NAMALWA (cell line): ENCODE measurements around the gene NF2.
A peak's percentile ranks its signal among the peaks of the same experiment; 100 is the strongest.

ENCODE experiments used
- DNase-seq: peaks from one replicate; pipeline ENCODE4 v3.0.0-alpha.2; 2015; ENCODE audit warnings: low spot score

The NF2 gene

DNA sequence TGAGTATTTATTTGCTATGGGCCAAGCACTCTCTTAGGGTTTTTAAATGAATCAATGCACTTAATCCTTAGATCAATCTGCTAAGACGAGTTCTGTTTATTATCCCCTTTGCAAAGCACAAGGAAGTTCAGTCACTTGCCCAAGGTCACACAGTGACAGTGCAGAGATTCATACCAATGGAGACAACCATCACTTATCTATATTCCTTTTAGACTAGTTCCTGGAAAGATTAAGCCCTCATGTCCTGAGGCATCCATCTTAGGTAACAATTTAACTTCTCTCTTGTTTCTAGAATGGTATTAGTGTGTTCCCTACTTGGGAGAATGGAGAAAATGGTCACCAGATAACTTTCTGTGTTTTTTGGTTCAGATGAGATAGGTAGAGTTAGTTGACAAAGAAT, 28.3 kb downstream of the NF2 start:
- DNase-seq = no peak

DNA sequence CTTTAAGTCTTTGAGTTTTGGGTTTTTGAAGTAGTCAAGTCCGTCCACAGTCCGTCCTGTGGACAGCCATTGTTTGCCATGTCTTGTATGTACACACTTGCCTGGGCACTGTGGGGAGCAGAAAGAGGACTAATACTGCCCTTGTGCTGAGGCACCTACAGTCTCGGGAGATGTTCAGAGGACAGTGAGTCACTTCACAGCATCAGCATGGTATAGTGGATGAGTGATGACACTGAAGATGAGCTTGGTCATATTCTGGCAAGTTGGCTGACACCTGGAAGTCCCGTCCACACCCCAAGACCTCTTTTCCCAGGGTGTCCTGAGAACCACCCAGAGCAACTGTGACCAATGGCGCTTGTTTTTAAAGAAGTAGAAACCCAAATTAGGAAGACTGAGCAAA, 29.2 kb downstream of the NF2 start:
- no peak for DNase-seq

DNA sequence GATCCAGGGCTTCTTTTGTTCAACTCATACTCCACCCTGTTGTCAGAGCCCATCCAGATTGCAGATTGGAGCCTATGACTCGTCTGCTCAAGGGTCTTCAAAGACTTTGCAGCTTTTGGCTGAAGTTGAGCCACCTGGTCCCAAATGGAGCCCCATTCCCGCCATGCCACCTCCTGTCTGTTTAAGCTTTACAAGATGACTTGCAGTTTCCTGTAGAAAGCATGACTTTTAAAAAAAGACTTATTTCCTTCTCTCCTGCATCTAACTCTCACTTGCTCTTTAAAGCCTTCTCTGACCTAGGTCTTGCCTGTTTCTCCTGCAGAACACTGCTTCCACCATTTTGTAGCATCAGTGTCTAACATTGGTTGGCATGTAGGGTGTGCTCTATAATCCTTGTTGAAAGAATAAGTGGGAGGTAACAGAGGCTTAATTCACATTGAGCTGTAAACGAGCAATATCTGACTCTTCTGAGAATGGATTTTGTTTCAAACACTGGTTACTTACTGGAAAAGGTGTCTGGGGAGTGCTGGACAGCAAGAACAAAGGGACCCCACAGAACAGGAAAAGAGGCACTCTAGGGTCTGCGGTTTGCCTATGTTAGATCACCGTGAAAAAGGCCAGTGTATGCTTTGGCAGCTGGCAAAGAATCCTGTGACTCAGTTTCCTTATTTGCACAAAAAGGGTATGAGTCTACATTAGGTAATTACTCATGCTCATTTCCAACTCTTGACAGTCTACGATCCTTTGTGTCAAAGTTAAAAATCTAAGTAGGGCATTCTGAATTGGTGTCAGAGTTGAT, 30.3 kb downstream of the NF2 start:
- no peak for DNase-seq

DNA sequence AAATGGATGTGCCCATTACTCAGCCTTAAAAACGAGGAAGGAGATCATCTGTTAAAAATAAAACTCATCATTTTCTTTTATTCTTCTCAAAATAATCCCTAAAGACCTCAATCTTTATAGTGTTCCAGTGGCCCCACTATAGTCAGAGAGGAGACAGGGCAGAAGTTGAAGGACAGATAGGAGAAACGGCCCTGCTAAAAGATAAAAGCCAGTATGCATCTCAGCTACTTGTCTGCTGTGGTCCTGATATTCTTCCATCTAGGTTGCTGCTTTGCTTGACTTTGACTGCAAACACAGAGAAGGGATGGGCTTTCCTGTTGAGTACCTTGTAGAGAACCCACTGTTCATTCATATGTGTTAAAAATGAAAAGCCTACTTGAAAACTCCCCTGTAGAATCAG, 31.4 kb downstream of the NF2 start:
- no peak for DNase-seq

DNA sequence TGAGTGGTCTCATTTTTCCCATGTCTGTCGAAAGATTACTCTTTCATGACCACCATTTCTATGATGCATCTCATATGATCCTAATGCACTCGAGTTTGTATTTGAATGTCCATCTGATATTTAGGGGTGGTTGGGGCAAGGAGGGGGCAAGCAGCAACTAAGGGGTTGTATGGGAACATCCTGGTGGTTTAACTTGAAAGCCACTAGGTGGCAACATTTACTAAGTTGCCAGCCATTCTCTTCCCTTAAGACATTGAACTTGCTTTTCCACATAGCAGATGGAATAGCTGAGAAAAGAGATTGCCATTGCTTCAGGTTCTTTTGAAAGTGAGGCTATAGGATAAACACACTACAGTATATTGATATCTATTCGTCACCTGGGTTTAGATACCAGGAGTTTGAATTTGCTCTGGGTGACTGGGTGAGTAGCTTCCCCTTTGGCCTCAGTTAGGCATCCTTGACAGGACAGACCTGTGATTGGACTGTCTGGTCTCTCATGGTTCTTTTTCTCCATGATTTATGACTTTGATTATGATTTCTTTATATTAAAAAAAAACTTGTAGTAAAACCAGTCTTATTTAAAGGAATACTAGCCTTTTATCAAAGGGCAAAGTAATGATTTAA, 32.4 kb downstream of the NF2 start:
- DNase-seq = peak; percentile 54

DNA sequence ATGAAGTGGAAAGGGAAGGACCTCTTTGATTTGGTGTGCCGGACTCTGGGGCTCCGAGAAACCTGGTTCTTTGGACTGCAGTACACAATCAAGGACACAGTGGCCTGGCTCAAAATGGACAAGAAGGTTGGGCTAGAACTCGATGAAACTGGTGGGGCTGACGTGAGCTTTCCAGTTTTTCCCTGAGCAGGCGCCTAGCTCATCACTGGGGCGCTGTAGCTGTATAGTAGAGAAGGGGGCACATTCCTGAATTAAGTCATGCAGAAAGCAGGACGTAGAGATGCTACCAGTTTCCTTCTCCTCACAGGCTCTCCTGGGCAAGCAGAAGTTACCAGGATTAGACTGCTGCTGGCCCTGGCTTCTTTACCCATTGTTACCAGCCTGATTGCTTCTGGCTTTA, 33.3 kb downstream of the NF2 start:
- no peak for DNase-seq

DNA sequence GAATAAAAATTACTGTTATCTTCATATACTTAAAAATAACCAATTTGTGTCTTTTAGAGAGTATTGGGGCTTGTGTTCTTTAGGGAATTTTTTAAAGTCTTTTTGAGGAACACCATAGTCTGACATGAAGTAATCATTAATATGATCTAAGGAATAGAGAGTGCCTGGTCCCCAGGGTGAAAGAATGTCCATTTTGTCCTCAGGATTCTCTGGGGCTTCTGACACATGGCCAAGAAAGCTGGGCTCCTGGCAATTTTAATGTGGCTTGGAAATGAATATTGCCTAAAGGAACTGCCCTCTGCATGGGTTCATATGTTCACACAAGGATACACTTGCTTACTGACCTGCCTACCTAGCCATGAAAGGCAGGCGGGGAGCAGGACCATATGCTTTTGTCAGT, 33.7 kb downstream of the NF2 start:
- no peak for DNase-seq

DNA sequence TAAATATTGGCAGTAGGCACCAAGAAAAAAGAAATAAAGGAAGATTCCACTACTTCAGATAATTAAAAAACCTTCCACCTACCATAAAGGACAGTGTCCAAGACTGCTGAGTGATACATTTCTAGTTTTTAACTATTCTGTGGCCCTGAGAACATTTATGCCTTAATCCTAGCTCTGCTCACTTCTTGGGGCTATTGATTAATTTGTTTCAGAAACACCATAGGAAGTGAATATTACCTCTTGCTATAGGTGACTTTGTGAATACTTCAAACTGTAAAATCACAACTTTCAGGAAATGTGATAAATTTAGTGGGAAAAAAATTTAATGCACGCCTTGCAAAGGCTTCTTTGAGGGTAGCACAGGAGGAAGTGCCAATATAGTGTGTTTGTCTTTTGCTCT, 35.2 kb downstream of the NF2 start:
- no peak for DNase-seq

DNA sequence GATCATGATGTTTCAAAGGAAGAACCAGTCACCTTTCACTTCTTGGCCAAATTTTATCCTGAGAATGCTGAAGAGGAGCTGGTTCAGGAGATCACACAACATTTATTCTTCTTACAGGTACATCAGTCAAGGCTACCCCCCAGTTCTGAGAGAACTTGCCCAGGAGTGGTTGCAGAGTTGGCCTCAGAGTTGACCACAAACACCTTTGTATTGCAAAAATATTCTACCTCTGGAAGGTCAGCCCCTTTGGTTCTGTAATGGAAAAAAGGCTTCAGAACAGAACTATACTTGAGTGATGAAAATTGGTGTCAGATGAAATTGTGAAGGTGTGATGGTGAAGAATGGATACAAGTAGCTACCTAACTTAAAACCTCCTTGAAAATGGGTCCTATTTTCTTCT, 35.7 kb downstream of the NF2 start:
- no peak for DNase-seq

DNA sequence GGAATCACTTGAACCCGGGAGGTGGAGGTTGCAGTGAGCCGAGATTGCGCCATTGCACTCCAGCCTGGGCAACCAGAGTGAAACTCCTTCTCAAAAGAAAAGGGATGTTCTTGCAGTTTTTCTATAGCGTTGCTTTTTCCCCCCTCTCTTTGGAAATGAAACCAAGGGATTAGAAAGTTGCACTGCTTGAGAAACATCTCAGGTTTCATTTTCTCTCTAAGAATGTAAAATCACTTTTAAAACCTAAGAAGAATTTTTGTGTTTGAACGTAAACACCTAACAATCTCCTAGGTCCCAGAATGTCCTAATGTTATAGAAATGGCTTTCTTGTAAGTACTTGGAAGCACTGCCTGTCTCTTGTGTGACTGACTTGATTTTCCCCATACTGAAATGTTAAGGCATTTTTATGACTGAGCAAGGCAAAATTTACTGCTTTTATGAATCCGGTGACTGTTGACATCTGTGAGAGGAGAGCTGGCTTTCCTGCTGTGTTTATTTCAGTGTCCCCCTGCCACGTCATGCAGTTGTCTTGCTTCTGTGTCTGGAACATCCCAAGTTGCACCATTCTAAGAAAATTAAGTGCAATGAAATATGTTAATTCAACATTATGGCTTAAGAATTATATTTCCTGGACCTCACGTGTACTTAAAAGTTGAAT, 37.7 kb downstream of the NF2 start:
- no peak for DNase-seq

DNA sequence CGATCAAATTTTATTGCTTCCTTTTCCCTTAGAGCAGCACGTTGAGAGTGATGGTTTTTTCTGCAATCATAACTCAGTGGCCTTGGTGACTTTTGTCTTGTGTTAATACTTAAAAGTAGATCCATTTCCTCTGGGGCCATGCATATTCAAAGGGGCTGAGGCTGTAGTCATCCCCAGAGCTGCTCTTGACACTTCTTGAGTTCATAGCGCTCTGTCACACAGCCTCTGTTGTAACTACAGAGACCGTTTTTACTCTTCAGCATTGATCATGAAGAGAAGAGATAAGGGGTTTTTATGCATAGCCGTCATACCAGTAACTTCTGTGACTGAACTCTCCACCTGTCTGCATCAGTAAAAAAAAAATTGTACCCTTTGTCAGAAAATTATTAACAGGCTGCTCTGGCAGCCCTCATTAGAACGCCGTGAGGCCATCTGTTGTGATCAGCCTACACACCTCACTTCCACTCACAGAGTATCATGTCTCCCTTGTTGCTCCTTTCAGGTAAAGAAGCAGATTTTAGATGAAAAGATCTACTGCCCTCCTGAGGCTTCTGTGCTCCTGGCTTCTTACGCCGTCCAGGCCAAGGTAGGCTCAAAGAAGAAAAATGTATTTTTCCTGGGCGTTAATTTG, 38.4 kb downstream of the NF2 start:
- no peak for DNase-seq

DNA sequence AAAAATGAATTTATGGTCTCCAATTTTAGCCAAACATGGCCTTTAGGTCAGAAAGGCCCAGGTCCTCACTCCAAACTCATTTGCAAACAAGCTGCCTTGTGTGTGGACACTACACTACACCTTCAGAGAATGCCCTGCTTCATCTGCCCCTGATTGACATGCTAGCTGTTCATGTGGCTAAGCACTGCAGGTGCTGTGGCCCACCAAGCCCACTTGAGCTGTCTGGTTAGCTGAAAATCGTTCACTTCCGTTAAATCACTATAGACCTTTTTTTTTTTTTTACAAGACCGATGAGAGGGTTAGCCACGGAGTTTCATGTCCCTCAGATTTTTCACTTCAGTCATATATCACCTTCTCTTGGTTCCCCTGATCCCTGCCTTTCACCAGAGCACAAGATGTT, 39.3 kb downstream of the NF2 start:
- DNase-seq = no peak

DNA sequence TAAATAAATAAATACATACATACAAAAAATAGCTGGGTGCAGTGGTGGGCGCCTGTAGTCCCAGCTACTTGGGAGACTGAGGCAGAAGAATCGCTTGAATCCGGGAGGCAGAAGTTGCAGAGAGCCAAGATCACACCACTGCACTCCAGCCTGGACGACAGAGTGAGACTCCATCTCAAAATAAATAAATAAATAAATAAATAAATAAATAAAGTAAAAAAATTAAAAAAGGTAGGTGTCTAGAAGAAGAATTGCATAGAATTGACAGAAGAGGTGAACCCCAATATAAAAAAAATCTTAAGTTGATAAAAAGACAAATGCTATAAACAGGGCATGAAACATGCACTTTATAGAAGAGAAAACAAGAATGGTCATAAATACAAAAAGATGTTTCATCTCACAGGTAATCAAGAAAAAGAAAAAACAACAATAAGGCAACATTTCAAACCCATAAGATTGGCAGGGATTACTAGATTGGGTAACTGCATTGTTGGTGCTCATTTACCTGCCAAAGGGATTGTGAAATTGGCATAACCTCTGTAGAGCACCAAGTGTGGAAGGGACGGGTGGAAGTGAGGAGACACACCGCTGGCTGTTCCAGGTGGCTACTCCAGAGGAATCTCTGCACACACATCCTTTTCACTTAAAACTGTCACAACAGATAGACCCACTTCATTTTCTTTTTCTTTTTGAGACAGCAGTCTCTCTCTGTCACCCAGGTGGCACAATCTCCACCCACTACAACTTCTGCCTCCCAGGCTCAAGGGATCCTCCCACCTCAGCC, 44.7 kb downstream of the NF2 start:
- DNase-seq = no peak

DNA sequence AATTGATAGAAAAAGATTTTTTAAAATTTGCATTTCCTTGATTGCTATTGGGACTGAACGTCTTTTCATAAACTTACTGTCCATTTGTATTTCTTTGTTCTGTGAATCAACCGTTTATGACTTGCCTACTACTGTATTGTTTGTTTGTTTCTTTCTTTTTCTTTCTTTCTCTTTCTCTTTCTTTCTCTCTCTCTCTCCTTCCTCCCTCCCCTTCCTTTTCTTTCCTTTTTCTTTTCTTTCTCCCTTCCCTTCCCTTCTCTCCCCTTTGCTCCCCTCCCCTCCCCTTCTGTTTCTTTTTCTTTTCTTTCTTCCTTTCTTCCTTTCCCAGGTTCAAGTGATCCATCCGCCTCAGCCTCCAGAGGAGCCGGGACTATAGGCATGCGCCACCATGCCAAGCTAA, 46.9 kb downstream of the NF2 start:
- DNase-seq = no peak

DNA sequence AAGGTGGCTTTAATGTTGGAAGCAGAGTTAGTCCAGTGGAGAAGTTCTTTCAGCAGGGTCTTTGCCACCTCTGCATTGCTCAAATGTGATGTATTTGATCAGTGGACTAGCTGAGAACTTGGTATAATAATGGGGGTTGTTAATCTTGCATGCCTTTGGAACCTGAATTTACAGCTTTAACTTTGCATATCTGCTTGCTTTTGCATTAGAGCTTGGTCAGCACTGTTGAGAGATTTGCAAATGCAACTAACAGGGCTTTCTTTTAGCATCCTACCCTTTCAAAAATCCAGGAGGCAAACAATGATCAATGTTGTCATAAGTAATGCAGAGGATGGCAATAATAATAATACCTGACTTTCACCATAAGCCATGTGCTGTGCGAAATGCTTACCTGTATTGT, 48.2 kb downstream of the NF2 start:
- DNase-seq = no peak

DNA sequence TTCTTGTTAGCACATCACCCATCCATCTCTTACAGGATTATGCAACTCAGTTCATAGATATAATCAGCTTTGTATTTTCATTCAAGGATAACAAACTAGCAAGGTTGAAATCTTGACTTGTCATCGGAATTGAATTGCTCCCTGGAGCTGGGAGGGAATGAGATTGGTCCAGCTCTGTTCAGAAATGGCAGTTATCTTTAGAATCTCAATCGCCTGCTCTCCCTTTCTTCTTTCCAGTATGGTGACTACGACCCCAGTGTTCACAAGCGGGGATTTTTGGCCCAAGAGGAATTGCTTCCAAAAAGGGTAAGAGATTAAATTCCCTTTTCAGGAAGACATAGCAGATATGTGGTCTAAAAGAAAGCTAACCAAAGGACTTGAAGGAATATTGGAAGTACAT, 51.0 kb downstream of the NF2 start:
- DNase-seq = no peak

DNA sequence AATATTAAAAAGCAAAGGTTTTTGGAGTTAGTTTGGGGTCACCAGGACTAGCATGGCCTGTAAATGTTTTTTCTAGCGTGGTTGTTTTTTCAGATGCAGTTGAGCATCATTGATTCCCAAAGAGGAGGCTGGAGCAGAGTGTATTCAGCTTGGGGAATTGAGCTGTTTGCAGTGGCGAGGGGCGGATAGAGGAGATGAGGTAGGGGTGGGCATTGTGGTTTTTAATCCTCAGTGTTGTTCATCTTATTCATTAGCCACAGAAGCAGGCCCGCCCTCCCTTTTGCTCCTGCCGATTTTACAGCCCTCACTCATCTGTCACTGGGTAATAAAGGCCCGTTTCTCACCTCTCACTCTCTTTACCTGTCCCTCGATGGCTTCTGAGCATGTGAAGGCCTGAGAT, 51.4 kb downstream of the NF2 start:
- no peak for DNase-seq

DNA sequence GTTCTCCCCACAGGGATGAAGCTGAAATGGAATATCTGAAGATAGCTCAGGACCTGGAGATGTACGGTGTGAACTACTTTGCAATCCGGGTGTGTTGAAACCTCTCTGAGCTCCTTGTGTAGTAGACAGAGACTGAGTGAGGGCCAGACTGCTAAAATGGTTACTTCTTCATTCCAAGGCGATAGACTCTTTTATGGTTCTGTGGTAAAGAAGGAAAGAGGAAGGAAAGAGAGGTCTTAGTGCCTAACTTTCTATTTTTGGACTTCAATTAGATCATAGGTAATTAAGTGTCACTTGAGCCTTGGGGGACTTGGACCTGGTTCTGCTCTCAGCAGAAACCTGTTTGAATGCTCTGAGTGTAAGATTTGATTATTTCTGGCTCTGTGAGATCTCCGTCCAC, 54.7 kb downstream of the NF2 start:
- DNase-seq = no peak

DNA sequence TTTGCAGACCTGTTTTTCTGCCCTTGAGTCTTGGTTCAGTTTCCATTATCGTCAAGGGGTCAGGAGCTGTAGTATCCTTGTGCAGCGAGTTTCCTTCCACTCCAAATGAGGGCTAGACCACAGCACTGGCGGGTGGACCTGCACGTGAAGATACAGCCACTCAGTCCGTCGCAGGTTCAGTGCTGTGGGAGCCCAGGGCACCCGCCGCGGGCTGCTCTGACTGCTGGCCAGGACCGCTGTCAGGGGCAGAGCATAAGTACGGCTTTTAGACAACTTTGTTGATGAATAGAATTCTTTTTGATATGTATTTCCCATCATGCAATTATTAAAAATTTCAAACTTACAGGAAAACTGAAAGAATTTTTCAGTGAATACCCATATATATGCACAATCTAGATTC, 56.6 kb downstream of the NF2 start:
- DNase-seq = no peak

DNA sequence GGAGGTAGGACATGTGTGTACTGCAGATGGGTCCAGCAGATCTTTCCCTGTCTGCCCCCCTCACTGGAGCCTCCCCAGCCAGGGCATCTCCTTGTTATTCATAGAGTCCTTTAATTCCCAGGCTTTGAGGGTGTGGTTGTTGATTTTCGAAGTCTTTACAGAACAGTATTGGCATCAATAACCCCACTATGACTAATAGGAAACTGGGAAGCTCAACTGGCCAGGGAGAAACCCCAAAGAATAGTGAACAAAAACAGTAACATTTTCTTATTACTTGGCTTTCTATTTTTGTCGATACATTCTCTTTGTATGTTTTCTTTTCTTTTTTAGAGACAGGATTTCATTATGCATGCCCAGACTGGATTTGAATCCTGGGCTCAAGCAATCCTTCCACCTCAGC, 57.9 kb downstream of the NF2 start:
- no peak for DNase-seq

DNA sequence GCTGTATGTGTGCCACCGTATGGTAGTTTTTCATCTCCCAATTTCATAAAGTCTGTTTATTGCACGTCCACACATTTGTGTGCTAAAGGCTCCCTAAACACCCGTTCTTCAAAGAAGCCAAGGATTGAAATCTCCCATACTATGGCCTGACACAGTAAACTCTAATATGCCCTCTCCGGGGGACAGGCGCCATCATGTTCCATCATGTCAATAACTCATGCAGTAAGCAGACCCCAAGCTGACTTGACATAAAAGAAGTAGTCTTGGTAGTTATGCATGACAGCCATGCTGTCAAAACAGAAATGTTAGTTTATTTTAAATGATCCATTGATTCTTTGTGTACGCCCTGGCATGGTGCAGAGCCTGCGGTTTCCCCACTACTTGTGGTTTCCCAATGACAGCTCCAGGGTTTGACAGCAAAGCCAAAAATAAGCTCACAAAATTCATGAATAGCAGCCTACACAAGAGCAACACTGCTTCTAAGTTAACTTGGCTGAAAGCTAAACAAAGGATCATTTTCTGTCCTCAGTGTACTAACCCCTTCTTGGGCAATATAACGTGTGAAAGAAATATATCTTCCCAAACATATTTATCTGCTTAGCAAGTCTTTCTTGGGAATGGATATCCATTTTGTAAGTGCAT, 59.9 kb downstream of the NF2 start:
- DNase-seq = no peak

DNA sequence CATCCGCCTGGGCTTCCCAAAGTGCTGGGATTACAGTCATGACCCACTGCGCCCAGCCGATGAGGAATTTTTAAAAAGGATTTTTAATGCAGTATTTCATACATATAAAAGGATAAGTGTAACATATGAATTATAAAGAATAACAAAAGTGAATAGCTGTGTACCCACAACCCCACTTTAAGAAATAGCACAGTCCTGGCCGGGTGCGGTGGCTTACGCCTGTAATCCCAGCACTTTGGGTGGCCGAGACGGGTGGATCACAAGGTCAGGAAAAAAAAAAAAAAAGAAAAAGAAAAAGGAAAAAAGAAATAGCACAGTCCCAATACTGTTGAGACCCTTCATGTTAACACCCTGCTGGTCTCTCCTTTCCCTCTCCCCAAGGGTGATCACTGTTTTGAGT, 62.1 kb downstream of the NF2 start:
- DNase-seq = no peak
